Measurements from ENCODE around the gene MEMO1.
"Not testable (repeated sequence)": the region's sequence is repeated elsewhere in the genome, so short reads cannot be mapped to it uniquely, and the experiment has no call there.

Gene MEMO1

DNA sequence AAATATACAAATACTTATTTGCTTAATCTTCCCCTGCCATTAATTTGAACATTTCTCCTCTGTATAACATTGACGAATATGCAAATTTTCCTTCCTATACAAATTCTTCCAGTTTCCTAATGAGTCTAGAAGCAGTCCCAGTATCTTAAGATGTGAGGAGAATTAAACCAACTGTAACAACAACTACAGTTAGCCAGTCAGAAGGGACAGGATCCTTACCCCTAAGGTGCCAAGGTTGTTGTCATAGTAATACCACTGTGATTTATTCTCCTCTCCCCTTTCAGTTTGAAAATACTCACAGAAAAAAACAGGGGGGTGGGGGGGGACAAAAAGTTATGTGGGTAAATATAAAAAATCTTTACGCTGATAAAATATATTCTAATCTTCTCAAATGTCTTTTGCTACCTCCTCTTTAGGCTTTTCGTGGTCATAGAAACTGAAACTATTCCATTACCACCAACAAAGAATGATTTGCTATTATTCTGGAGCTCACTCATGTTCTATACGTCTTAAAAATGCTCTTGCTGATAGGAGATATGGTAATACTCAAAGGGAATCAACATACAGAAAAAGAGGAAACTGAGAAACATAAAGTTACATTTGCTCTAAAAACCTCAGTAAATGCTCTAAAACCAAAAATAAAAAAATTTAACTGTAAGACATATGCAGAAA, 107.6 kb downstream of the MEMO1 start:
- Histone ChIP-seq H3K4me3 (ENCODE audit: low read length) (no peak overlapping the region), H4K20me1 (ENCODE audit: control insufficient read depth, insufficient read depth, low read depth, low read length) (no peaks in the 10 kb centered on the region), H3K27ac (ENCODE audit: low read depth, low read length) (no peak overlapping the region), H3K36me3 (ENCODE audit: control insufficient read depth, low read length) (peaks cover 44% of the 10 kb centered on the region), H3K4me2 (ENCODE audit: low read length) (no peak overlapping the region), H3K9me2 (replicated peaks; ENCODE audit: control insufficient read depth, low read length) (no peaks in the 10 kb centered on the region), H3K79me2 (ENCODE audit: control insufficient read depth, low read length) (no peaks in the 10 kb centered on the region), H3K27me3 (ENCODE audit: control insufficient read depth, low read length) (no peaks in the 10 kb centered on the region), H3K4me1 (ENCODE audit: control insufficient read depth, low read length) (no peaks in the 10 kb centered on the region), H3K9me3 (ENCODE audit: control insufficient read depth, insufficient read depth, low read length) (peaks cover 4% of the 10 kb centered on the region; the same call in 1 of the 2 replicates), H3F3A (ENCODE audit: control insufficient read depth, insufficient read depth) (no peaks in the 10 kb centered on the region)
- TF ChIP-seq CTCF (IDR thresholded peaks at IDR 0.05; ENCODE audit: low read depth, low read length, poor library complexity, severe bottlenecking) (no peak), EZH2phosphoT487 (IDR thresholded peaks at IDR 0.05; ENCODE audit: borderline replicate concordance, low read length) (no peak)

GRCh38 chr2:31901900-31902299, 108.9 kb downstream of the MEMO1 start:
- no peaks in the 10 kb centered on the region for H4K20me1 ChIP-seq (ENCODE audit: control insufficient read depth, insufficient read depth, low read depth, low read length)
- H3K27me3 ChIP-seq (ENCODE audit: control insufficient read depth, low read length) = no peaks in the 10 kb centered on the region
- peaks cover 7% of the 10 kb centered on the region for H3K9me3 ChIP-seq (ENCODE audit: control insufficient read depth, insufficient read depth, low read length)
- no peak overlapping the region for H3K27ac ChIP-seq (ENCODE audit: low read depth, low read length)
- H3K4me1 ChIP-seq (ENCODE audit: control insufficient read depth, low read length) = no peaks in the 10 kb centered on the region
- H3F3A ChIP-seq (ENCODE audit: control insufficient read depth, insufficient read depth) = no peaks in the 10 kb centered on the region
- peaks cover 45% of the 10 kb centered on the region for H3K36me3 ChIP-seq (ENCODE audit: control insufficient read depth, low read length)
- H3K79me2 ChIP-seq (ENCODE audit: control insufficient read depth, low read length) = no peaks in the 10 kb centered on the region
- no peak overlapping the region for H3K4me2 ChIP-seq (ENCODE audit: low read length)
- H3K4me3 ChIP-seq (ENCODE audit: low read length) = no peak overlapping the region
- TF ChIP-seq EZH2phosphoT487 (IDR thresholded peaks at IDR 0.05; ENCODE audit: borderline replicate concordance, low read length) = no peak
- no peak for TF ChIP-seq CTCF (IDR thresholded peaks at IDR 0.05; ENCODE audit: low read depth, low read length, poor library complexity, severe bottlenecking)
- no peaks in the 10 kb centered on the region for H3K9me2 ChIP-seq (replicated peaks; ENCODE audit: control insufficient read depth, low read length)

DNA sequence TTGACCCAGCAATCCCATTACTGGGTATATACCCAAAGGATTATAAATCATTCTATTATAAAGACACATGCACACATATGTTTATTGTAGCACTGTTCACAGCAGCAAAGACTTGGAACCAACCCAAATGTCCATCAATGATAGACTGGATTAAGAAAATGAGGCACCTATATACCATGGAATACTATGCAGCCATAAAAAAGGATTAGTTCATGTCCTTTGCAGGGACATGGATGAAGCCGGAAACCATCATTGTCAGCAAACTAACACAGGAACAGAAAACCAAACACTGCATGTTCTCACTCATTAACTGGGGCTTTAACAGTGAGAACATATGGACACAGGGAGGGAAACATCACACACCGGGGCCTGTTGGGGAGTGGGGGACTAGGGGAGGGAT, 110.7 kb downstream of the MEMO1 start:
- H3K79me2 ChIP-seq (ENCODE audit: control insufficient read depth, low read length); H3F3A ChIP-seq (ENCODE audit: control insufficient read depth, insufficient read depth); H3K27ac ChIP-seq (ENCODE audit: low read depth, low read length); H3K4me2 ChIP-seq (ENCODE audit: low read length); H3K4me3 ChIP-seq (ENCODE audit: low read length); H3K9me3 ChIP-seq (ENCODE audit: control insufficient read depth, insufficient read depth, low read length); H3K9me2 ChIP-seq (replicated peaks; ENCODE audit: control insufficient read depth, low read length); H3K27me3 ChIP-seq (ENCODE audit: control insufficient read depth, low read length); H3K4me1 ChIP-seq (ENCODE audit: control insufficient read depth, low read length); H4K20me1 ChIP-seq (ENCODE audit: control insufficient read depth, insufficient read depth, low read depth, low read length): not testable (repeated sequence)
- peaks cover 45% of the 10 kb centered on the region for H3K36me3 ChIP-seq (ENCODE audit: control insufficient read depth, low read length)

- H3K79me2 ChIP-seq (ENCODE audit: control insufficient read depth, low read length) = not testable (repeated sequence)
Observed at GRCh38 chr2:31898346-31898745, 112.5 kb downstream of the MEMO1 start.

GRCh38 chr2:31897340-31897739, 113.5 kb downstream of the MEMO1 start:
- H4K20me1 ChIP-seq (ENCODE audit: control insufficient read depth, insufficient read depth, low read depth, low read length); H3K4me2 ChIP-seq (ENCODE audit: low read length); H3K79me2 ChIP-seq (ENCODE audit: control insufficient read depth, low read length); H3K27me3 ChIP-seq (ENCODE audit: control insufficient read depth, low read length); H3K4me1 ChIP-seq (ENCODE audit: control insufficient read depth, low read length); H3F3A ChIP-seq (ENCODE audit: control insufficient read depth, insufficient read depth); H3K9me2 ChIP-seq (replicated peaks; ENCODE audit: control insufficient read depth, low read length); H3K9me3 ChIP-seq (ENCODE audit: control insufficient read depth, insufficient read depth, low read length); H3K27ac ChIP-seq (ENCODE audit: low read depth, low read length); H3K4me3 ChIP-seq (ENCODE audit: low read length): not testable (repeated sequence)
- H3K36me3 ChIP-seq (ENCODE audit: control insufficient read depth, low read length) = peaks cover 35% of the 10 kb centered on the region

More at GRCh38 chr2:31898346-31898745, 112.5 kb downstream of the MEMO1 start:
- H3K27ac ChIP-seq (ENCODE audit: low read depth, low read length); H3K9me2 ChIP-seq (replicated peaks; ENCODE audit: control insufficient read depth, low read length); H4K20me1 ChIP-seq (ENCODE audit: control insufficient read depth, insufficient read depth, low read depth, low read length); H3K9me3 ChIP-seq (ENCODE audit: control insufficient read depth, insufficient read depth, low read length); H3K27me3 ChIP-seq (ENCODE audit: control insufficient read depth, low read length); H3K4me2 ChIP-seq (ENCODE audit: low read length); H3F3A ChIP-seq (ENCODE audit: control insufficient read depth, insufficient read depth); H3K4me1 ChIP-seq (ENCODE audit: control insufficient read depth, low read length); H3K4me3 ChIP-seq (ENCODE audit: low read length): not testable (repeated sequence)
- H3K36me3 ChIP-seq (ENCODE audit: control insufficient read depth, low read length) = peaks cover 42% of the 10 kb centered on the region
